HepG2 (cell line): ENCODE data around the gene ZSWIM7. TPM values are rescaled to one million over a fixed set of nuclear protein-coding genes. Genes with fewer than 3 reads are reported as not detected.
A peak's percentile ranks its signal among the peaks of the same experiment; 100 is the strongest.

ENCODE experiments used
- GABPA ChIP-seq, 2 experiments: IDR thresholded peaks; 2 replicates each; pipeline ENCODE4 v1.6.1; 2011 to 2016; ENCODE audit warnings: low read depth in 2 of 2, low read length in 1 of 2, missing biosample characterization in 1 of 2, missing genetic modification characterization in 1 of 2
- KDM5B ChIP-seq: sonication (generic); formaldehyde crosslinking; IDR thresholded peaks from 2 replicates; pipeline ENCODE4 v1.4.0; 2020; ENCODE audit warnings: missing genetic modification reagents, mild to moderate bottlenecking, borderline replicate concordance
- KDM6A ChIP-seq: IDR thresholded peaks from 2 replicates; pipeline ENCODE4 v1.6.1; 2016; ENCODE audit warnings: low read depth
- MEIS2 ChIP-seq: sonication (generic); formaldehyde crosslinking; IDR thresholded peaks from 2 replicates; pipeline ENCODE4 v1.9.0; 2021; ENCODE audit warnings: mild to moderate bottlenecking, missing genetic modification reagents
- NFIC ChIP-seq: IDR thresholded peaks from 2 replicates; pipeline ENCODE4 v1.6.1; 2012; ENCODE audit warnings: mild to moderate bottlenecking, low read length, inconsistent platforms
- PHF20 ChIP-seq: sonication (generic); formaldehyde crosslinking; IDR thresholded peaks from 2 replicates; pipeline ENCODE4 v1.5.0; 2020; ENCODE audit warnings: mild to moderate bottlenecking, missing genetic modification reagents
- SATB2 ChIP-seq: sonication (generic); formaldehyde crosslinking; IDR thresholded peaks from 2 replicates; pipeline ENCODE4 v1.5.0; 2020; ENCODE audit warnings: missing genetic modification reagents
- SP140L ChIP-seq: sonication (generic); formaldehyde crosslinking; IDR thresholded peaks from 2 replicates; pipeline ENCODE4 v1.4.0; 2020; ENCODE audit warnings: missing genetic modification reagents, borderline replicate concordance
- SP4 ChIP-seq: sonication (generic); formaldehyde crosslinking; IDR thresholded peaks from 2 replicates; pipeline ENCODE4 v1.8.1; 2023; ENCODE audit warnings: mild to moderate bottlenecking, missing genetic modification reagents
- TMF1 ChIP-seq: sonication (generic); formaldehyde crosslinking; IDR thresholded peaks from 2 replicates; pipeline ENCODE4 v1.8.1; 2022; ENCODE audit warnings: low read depth, missing genetic modification reagents
- ZNF280D ChIP-seq: sonication (generic); formaldehyde crosslinking; IDR thresholded peaks from 2 replicates; pipeline ENCODE4 v1.5.1; 2020; ENCODE audit warnings: mild to moderate bottlenecking, missing genetic modification reagents
- ZNF282 ChIP-seq: fragments of 450-650 bp; IDR thresholded peaks from 2 replicates; pipeline ENCODE4 v1.6.1; 2018; ENCODE audit not compliant: partially characterized antibody
- ZNF629 ChIP-seq: sonication (generic); formaldehyde crosslinking; conservative IDR thresholded peaks from 2 replicates; pipeline ENCODE4 v1.5.0; 2020; ENCODE audit warnings: missing genetic modification reagents
- ZNF687 ChIP-seq: sonication (generic); formaldehyde crosslinking; IDR thresholded peaks from 2 replicates; pipeline ENCODE4 v1.5.1; 2020; ENCODE audit warnings: mild to moderate bottlenecking, missing genetic modification reagents, moderate library complexity
- ZNF724P ChIP-seq: sonication (generic); formaldehyde crosslinking; IDR thresholded peaks from 2 replicates; pipeline ENCODE4 v1.8.0; 2022; ENCODE audit warnings: missing genetic modification reagents, borderline replicate concordance
- polyA plus RNA-seq, 8 experiments: library from polyadenylated mRNA; depleted of rRNA in 3 of 8; stranded (reverse) in 7 of 8; unstranded in 1 of 8; fragments of >200 nt; fragmentation: Illumina TruSeq in 4 of 8; extraction: Trizol in 4 of 8; gene quantifications; 2 replicates each; pipeline versions ENCODE4 v1.2.1 to v1.2.3, GENCODE V29; 2011 to 2016; ENCODE audit warnings: low read depth in 4 of 8, missing spikeins in 1 of 8, mixed read lengths in 1 of 8; ENCODE audit not compliant: insufficient read depth in 1 of 8
- total RNA-seq, 5 experiments: library from RNA; depleted of rRNA; stranded (reverse); fragments of >200 nt; fragmentation: Illumina TruSeq; extraction: Trizol; gene quantifications; 2 replicates each; pipeline ENCODE4 v1.2.3, GENCODE V29; 2016; ENCODE audit warnings: low read depth in 1 of 5
- TF ChIP-seq, protein P1 (sequence below): sonication (generic); formaldehyde crosslinking; IDR thresholded peaks from 2 replicates; pipeline ENCODE4 v1.4.0; 2020; ENCODE audit warnings: missing genetic modification reagents
- TF ChIP-seq, protein P2 (sequence below): sonication (generic); formaldehyde crosslinking; IDR thresholded peaks from 2 replicates; pipeline ENCODE4 v1.8.1; 2022; ENCODE audit warnings: low read depth, mild to moderate bottlenecking, missing genetic modification reagents
- TF ChIP-seq, protein P3 (sequence below): sonication (generic); formaldehyde crosslinking; IDR thresholded peaks from 2 replicates; pipeline ENCODE4 v1.4.0; 2020; ENCODE audit warnings: missing genetic modification reagents

ZSWIM7 gene
- total and polyA plus RNA-seq, 2 of the 13 experiments (the other 11 are each of a cell fraction or from before 2014, with no cell fraction given) = 13.1 to 28.1 TPM

DNA sequence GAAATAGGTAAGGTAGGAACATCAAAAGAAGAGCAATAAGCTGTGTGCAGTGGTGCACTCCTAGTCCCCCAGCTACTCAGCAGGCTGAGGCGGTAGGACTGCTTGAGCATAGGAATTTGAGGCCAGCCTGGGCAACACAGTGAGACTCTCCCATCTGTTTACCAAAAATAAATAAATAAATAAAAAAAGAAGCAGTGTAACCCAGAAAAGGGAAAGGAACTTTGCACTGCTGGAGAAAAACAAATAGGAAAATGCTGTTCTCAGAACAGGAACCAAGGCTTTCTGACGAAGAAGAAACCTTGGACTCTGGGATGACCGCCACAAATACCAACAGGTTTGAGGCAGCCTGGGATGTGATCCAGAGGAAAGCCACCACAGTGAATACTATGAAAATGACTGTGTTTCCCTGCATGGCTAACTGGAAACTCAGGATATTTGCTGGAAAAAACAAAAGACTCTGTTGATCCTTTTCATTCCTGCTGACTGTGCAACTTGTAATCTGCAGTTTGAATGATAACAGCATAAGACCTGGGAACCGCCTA is 41.3 kb upstream of the ZSWIM7 start (continued):
- TF ChIP-seq ZNF280D (no peak), ZNF629 (CRISPR knock-in tag) (0 out of 2 replicates have a peak, but pooled peaks have one; percentile 7), TMF1 (CRISPR knock-in tag) (no peak), KDM5B (no peak), GABPA (IDR thresholded peaks at IDR 0.05; ENCODE audit: low read depth, low read length) (no peak), GABPA (CRISPR knock-in tag; IDR thresholded peaks at IDR 0.05; ENCODE audit: low read depth) (peak; percentile 35), ZNF687 (CRISPR knock-in tag) (no peak), ZNF724P (CRISPR knock-in tag) (no peak), SATB2 (CRISPR knock-in tag) (no peak), KDM6A (CRISPR knock-in tag) (peak; percentile 85), NFIC (peak; percentile 59; the same call in 1 of the 2 replicates), SP4 (CRISPR knock-in tag) (no peak), SP140L (CRISPR knock-in tag) (no peak), ZNF282 (no peak), MEIS2 (CRISPR knock-in tag) (no peak), PHF20 (no peak)
- TF ChIP-seq, protein P1, sequence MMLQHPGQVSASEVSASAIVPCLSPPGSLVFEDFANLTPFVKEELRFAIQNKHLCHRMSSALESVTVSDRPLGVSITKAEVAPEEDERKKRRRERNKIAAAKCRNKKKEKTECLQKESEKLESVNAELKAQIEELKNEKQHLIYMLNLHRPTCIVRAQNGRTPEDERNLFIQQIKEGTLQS (CRISPR knock-in tag) = no peak
- TF ChIP-seq, protein P2, sequence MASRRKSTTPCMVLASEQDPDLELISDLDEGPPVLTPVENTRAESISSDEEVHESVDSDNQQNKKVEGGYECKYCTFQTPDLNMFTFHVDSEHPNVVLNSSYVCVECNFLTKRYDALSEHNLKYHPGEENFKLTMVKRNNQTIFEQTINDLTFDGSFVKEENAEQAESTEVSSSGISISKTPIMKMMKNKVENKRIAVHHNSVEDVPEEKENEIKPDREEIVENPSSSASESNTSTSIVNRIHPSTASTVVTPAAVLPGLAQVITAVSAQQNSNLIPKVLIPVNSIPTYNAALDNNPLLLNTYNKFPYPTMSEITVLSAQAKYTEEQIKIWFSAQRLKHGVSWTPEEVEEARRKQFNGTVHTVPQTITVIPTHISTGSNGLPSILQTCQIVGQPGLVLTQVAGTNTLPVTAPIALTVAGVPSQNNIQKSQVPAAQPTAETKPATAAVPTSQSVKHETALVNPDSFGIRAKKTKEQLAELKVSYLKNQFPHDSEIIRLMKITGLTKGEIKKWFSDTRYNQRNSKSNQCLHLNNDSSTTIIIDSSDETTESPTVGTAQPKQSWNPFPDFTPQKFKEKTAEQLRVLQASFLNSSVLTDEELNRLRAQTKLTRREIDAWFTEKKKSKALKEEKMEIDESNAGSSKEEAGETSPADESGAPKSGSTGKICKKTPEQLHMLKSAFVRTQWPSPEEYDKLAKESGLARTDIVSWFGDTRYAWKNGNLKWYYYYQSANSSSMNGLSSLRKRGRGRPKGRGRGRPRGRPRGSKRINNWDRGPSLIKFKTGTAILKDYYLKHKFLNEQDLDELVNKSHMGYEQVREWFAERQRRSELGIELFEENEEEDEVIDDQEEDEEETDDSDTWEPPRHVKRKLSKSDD (CRISPR knock-in tag) = no peak
- TF ChIP-seq, protein P3, sequence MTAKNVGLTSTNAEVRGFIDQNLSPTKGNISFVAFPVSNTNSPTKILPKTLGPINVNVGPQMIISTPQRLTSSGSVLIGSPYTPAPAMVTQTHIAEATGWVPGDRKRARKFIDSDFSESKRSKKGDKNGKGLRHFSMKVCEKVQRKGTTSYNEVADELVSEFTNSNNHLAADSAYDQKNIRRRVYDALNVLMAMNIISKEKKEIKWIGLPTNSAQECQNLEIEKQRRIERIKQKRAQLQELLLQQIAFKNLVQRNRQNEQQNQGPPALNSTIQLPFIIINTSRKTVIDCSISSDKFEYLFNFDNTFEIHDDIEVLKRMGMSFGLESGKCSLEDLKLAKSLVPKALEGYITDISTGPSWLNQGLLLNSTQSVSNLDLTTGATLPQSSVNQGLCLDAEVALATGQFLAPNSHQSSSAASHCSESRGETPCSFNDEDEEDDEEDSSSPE (CRISPR knock-in tag) = no peak; the same call in 1 of the 2 replicates
